ENCODE measurements around the gene BYSL. TPM values are rescaled to one million over a fixed set of nuclear protein-coding genes. Genes with fewer than 3 reads are reported as not detected.

The BYSL gene
- total and polyA plus RNA-seq, 9 of the 15 experiments (the other 6 are each of a cell fraction or from before 2014, with no cell fraction given) = 22.2 to 92.3 (median 53.4) TPM

DNA sequence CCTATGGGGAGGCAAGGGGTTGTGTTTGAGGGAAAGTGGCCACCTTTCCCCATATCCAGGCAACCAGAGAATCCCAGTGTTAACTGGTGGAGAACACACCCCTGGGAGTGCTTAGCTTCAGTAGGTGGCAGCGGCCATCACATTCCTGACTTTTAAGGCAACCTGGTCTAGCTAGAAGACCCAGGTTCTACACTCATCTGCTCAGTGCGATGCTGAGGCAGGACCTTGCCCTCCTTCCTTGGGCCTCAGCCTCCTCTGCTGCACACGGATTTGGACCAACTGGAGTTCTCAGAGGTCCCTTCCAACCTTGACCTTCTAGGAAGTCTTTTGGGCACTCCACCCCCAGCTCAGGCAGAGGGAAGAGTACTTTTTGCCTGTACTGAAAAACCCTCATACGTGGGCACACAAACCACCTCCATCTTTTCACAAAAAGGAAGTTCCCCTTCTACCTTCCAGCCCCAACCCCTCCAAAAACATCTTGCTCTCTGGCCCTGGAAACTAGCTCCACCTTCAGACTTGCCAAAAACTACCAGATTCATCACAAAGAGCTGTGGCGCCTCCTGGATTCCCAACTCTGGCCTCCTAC lies 17.4 kb downstream of the BYSL start (continued):
- TF ChIP-seq KAT7 (CRISPR knock-in tag; IDR thresholded peaks at IDR 0.05; ENCODE audit: borderline replicate concordance) (no peak), ADNP (tag; IDR thresholded peaks at IDR 0.05) (no peak), MECOM (CRISPR knock-in tag; IDR thresholded peaks at IDR 0.05) (0 out of 2 replicates have a peak, but pooled peaks have one; percentile 5), COPS2 (conservative IDR thresholded peaks at IDR 0.05) (no peak), XRCC5 (IDR thresholded peaks at IDR 0.05; ENCODE audit: low read depth, low read length) (no peak), ETV6 (IDR thresholded peaks at IDR 0.05; ENCODE audit: borderline replicate concordance in 1 of 2, low read depth in 2 of 2, low read length in 1 of 2) (0 out of 4 replicates have a peak, but pooled peaks of 1 of the 2 experiments have one; percentile 12), ETV6 (CRISPR knock-in tag; IDR thresholded peaks at IDR 0.05; ENCODE audit: borderline replicate concordance) (no peak), KLF16 (IDR thresholded peaks at IDR 0.05) (no peak), CBX1 (IDR thresholded peaks at IDR 0.05; ENCODE audit: low read depth) (no peak), ZNF76 (CRISPR knock-in tag; IDR thresholded peaks at IDR 0.05; ENCODE audit: borderline replicate concordance) (0 out of 2 replicates have a peak, but pooled peaks have one; percentile 16), KLF13 (tag; IDR thresholded peaks at IDR 0.05; ENCODE audit: borderline replicate concordance, low read depth) (no peak), FOXJ2 (tag; IDR thresholded peaks at IDR 0.05) (no peak), ZNF174 (CRISPR knock-in tag; IDR thresholded peaks at IDR 0.05) (no peak), ZNF444 (CRISPR knock-in tag; IDR thresholded peaks at IDR 0.05) (0 out of 2 replicates have a peak, but pooled peaks have one; percentile 40), TAF15 (IDR thresholded peaks at IDR 0.05; ENCODE audit: low read depth, low read length) (no peak), MEIS2 (IDR thresholded peaks at IDR 0.05; ENCODE audit: partially characterized antibody) (no peak), HIVEP1 (CRISPR knock-in tag; IDR thresholded peaks at IDR 0.05) (0 out of 2 replicates have a peak, but pooled peaks have one; percentile 56), SRSF3 (IDR thresholded peaks at IDR 0.05; ENCODE audit: insufficient read depth, low read length) (no peak), GTF2A2 (tag; IDR thresholded peaks at IDR 0.05) (no peak), ETS2 (tag; IDR thresholded peaks at IDR 0.05; ENCODE audit: borderline replicate concordance, poor library complexity, severe bottlenecking) (no peak)
- TF ChIP-seq, protein P1, sequence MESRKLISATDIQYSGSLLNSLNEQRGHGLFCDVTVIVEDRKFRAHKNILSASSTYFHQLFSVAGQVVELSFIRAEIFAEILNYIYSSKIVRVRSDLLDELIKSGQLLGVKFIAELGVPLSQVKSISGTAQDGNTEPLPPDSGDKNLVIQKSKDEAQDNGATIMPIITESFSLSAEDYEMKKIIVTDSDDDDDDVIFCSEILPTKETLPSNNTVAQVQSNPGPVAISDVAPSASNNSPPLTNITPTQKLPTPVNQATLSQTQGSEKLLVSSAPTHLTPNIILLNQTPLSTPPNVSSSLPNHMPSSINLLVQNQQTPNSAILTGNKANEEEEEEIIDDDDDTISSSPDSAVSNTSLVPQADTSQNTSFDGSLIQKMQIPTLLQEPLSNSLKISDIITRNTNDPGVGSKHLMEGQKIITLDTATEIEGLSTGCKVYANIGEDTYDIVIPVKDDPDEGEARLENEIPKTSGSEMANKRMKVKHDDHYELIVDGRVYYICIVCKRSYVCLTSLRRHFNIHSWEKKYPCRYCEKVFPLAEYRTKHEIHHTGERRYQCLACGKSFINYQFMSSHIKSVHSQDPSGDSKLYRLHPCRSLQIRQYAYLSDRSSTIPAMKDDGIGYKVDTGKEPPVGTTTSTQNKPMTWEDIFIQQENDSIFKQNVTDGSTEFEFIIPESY (CRISPR knock-in tag; IDR thresholded peaks at IDR 0.05) = no peak
- TF ChIP-seq, protein P2, sequence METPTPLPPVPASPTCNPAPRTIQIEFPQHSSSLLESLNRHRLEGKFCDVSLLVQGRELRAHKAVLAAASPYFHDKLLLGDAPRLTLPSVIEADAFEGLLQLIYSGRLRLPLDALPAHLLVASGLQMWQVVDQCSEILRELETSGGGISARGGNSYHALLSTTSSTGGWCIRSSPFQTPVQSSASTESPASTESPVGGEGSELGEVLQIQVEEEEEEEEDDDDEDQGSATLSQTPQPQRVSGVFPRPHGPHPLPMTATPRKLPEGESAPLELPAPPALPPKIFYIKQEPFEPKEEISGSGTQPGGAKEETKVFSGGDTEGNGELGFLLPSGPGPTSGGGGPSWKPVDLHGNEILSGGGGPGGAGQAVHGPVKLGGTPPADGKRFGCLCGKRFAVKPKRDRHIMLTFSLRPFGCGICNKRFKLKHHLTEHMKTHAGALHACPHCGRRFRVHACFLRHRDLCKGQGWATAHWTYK (CRISPR knock-in tag; IDR thresholded peaks at IDR 0.05) = peak; percentile 2
- TF ChIP-seq, protein P3, sequence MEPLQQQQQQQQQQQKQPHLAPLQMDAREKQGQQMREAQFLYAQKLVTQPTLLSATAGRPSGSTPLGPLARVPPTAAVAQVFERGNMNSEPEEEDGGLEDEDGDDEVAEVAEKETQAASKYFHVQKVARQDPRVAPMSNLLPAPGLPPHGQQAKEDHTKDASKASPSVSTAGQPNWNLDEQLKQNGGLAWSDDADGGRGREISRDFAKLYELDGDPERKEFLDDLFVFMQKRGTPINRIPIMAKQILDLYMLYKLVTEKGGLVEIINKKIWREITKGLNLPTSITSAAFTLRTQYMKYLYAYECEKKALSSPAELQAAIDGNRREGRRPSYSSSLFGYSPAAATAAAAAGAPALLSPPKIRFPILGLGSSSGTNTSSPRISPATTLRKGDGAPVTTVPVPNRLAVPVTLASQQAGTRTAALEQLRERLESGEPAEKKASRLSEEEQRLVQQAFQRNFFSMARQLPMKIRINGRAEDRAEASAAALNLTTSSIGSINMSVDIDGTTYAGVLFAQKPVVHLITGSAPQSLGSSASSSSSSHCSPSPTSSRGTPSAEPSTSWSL (CRISPR knock-in tag; IDR thresholded peaks at IDR 0.05; ENCODE audit: borderline replicate concordance) = no peak
- TF ChIP-seq, protein P4, sequence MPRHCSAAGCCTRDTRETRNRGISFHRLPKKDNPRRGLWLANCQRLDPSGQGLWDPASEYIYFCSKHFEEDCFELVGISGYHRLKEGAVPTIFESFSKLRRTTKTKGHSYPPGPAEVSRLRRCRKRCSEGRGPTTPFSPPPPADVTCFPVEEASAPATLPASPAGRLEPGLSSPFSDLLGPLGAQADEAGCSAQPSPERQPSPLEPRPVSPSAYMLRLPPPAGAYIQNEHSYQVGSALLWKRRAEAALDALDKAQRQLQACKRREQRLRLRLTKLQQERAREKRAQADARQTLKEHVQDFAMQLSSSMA (CRISPR knock-in tag; IDR thresholded peaks at IDR 0.05) = peak; percentile 60; the same call in 1 of the 2 replicates
